Right cardiac atrium (tissue), 5 donors: ENCODE data around the gene SLC38A8. TPM values are rescaled to one million over a fixed set of nuclear protein-coding genes. Genes with fewer than 3 reads are reported as not detected.
A peak's percentile ranks its signal among the peaks of the same experiment; 100 is the strongest.

ENCODE experiments used
- ATAC-seq, 2 donors: fragments of 200-7000 bp; cut with Tn5 transposase; one replicate each; pipeline versions ENCODE4 v1.8.0 to v1.9.1; 2020; ENCODE audit warnings: moderate library complexity in 2 of 2, mild to moderate bottlenecking in 1 of 2
- DNase-seq, 3 donors: peaks; one replicate each; pipeline ENCODE4 v3.0.0-alpha.2; 2020
- H3K27ac ChIP-seq: one replicate; pipeline ENCODE4 v1.5.1; 2013; ENCODE audit warnings: mild to moderate bottlenecking, low read length, control low read depth, moderate library complexity
- H3K27me3 ChIP-seq: one replicate; pipeline ENCODE4 v1.6.1; 2013; ENCODE audit not compliant: control insufficient read depth, insufficient read depth
- H3K4me1 ChIP-seq: one replicate; pipeline ENCODE4 v1.6.1; 2013; ENCODE audit warnings: low read length; ENCODE audit not compliant: control insufficient read depth, insufficient read depth
- H3K4me3 ChIP-seq: one replicate; pipeline ENCODE4 v1.5.1; 2013; ENCODE audit warnings: low read length, control low read depth
- H3K9me3 ChIP-seq: one replicate; pipeline ENCODE4 v1.6.1; 2013; ENCODE audit warnings: low read length; ENCODE audit not compliant: control insufficient read depth
- WGBS: extraction: QIAGEN DNeasy Blood & Tissue Kit; methylation state at CpG from one replicate; pipeline ENCODE4 v1.1.7; 2013; 5-methylcytosine and 5-hydroxymethylcytosine counted together
- intact Hi-C, 4 donors: fragments of 100-400 bp; cut with DNase I; formaldehyde crosslinking; loops; one replicate each; pipeline versions ENCODE4 v1.11.0 to v1.14.0; 2022 to 2023
- polyA plus RNA-seq: library from polyadenylated mRNA; stranded (reverse); fragments of 200-250 nt; gene quantifications from one replicate; pipeline ENCODE4 v1.2.3, GENCODE V29; 2013
- total RNA-seq, 4 donors: library from RNA; stranded (reverse); fragmentation: NEBNext Ultra II Directional; extraction: Animal tissue kit (Norgen Biotek cat#: 25700); gene quantifications; one replicate each; pipeline ENCODE4 v1.2.1, GENCODE V29; 2021
- donor health status: healthy with polysubstance abuse.
- donor health status: DM: no; HTN: yes; CAD: no.
- donor health status: DM: no; HTN: no; CAD: no.
- donor health status: DM: no; HTN: yes; CAD: no; lungs with severe emphysema.
- donor health status: DM: yes; HTN: yes; CAD: no.

The SLC38A8 gene
- total and polyA plus RNA-seq, 5 donors = 0.21 to 0.29 TPM; not detected in 3

DNA sequence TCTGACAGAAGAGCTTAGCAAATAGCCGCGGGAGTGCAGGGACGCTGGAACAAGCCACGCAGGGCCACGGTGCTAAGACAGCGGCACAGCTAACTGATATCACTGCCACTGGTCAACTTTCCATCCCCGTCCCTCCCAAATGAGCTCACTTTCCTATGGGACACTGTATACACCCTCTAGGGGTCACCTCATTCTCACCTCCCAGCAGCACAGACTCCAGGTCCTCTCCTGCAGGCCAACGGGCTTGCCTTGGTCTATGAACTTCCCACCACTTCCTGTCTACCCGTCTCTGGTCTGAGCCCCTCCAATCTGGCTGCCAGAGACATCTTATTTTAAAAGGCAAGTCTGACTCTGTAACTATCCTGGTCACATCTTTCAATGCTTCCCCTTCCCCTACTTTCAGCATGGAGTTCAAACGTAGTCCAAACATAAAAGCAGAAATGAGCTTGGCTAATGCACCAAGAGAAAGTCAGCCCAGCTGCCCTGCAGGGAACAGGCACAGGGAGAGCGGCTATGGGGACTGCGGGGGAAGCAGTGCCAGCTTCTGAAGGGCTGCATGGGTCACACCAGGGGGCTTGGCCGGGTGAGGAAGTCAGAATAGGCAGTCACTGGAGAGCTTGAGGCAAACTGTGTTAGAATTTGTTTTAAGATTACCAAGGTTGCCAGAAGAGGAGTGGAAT, 26.3 kb upstream of the SLC38A8 start:
- Histone ChIP-seq H3K27ac (no peak overlapping the region), H3K9me3 (no peaks in the 10 kb centered on the region), H3K4me3 (no peak overlapping the region), H3K4me1 (no peaks in the 10 kb centered on the region), H3K27me3 (no peaks in the 10 kb centered on the region)
- peak in 1 of 2 donors; percentile 11 for ATAC-seq
- DNase-seq = no peak
- intact Hi-C loops = loop anchor here in 1 of 4 donors (5.0 to 10.0 kb wide), 2 partner anchors 102 to 244 kb away; partner anchors contain the start of gene NECAB2
- 82% methylated on average over 13 of the region's 13 CpGs for WGBS

DNA sequence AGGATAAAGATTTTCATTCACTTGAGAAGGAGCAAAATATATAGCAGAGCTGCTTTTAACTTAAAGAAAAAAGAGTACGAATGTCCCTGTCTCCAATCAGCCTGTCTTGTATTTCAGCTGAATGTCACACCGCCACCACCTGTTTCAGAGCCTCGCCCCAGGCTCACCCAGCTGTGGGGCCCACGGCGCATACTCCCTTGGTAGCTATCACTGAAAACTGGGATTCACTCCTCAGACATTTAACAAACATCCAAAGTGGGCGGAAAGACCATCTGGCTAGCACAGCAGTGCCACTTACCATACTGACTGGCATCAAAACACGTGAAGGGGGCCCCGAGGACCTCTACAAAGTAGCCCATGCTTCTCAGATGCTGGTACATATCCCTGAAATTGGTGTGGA, 25.4 kb upstream of the SLC38A8 start:
- 95% methylated on average over 8 of the region's 8 CpGs for WGBS
- H3K27ac ChIP-seq = no peak overlapping the region
- ATAC-seq = no peak
- H3K9me3 ChIP-seq = no peaks in the 10 kb centered on the region
- no peaks in the 10 kb centered on the region for H3K27me3 ChIP-seq
- no peaks in the 10 kb centered on the region for H3K4me1 ChIP-seq
- no peak for DNase-seq
- intact Hi-C loops = loop anchor here in 1 of 4 donors (5.0 to 10.0 kb wide), 2 partner anchors 101 to 243 kb away; partner anchors contain the start of gene NECAB2
- no peak overlapping the region for H3K4me3 ChIP-seq

DNA sequence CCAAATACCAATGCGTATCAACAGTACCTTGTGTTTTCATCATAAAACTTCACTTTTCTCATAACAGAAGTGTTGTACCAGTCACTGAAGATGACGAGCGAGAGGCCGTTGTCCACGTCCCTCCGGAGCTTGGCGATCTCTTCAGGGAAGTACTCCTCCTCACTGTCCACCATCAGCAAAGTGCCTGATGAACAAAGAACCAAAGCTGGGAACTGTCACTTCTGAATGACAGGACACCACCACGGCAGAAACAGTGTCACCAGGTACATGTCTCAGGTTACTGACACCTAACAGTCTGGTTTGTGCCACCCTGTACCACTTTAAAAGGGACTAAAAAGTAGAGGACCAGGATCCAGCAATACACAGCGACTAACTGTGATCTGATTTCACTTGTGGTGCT, 25.0 kb upstream of the SLC38A8 start:
- Histone ChIP-seq H3K27me3 (no peaks in the 10 kb centered on the region), H3K4me3 (no peak overlapping the region), H3K27ac (no peak overlapping the region), H3K4me1 (no peaks in the 10 kb centered on the region), H3K9me3 (no peaks in the 10 kb centered on the region)
- ATAC-seq (no peak), DNase-seq (no peak)
- intact Hi-C loops = loop anchor here in 1 of 4 donors (5.0 to 10.0 kb wide), 2 partner anchors 100 to 243 kb away; partner anchors contain the start of gene NECAB2
- WGBS = 90% methylated on average over 9 of the region's 9 CpGs

DNA sequence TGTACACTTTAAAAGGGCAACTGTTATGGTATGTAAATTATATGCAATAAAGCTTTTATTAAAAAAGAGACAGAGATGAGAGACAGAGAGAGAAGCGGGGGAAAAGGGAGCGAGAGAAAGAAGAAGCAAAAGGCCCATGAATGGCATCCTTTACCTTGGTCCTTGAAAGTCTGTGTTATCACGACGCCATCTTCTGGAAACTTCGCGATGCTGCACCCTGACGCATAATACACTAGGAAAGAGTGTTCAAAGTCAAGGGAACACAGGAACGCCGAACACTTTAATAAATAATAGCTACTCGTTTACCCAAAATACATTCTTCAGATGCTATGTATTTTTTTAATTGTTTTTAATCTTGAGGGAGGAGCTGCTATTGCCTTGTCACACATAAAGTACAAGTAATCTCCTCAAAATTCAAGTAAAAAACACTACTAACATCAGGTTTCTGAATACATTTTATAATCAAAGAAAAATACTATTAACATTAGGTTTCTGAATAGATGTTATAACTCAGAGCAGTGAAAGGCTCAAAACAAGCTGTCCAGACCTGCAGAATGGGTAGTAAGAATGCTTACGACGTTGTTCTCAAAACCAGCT, 23.0 kb upstream of the SLC38A8 start:
- no peaks in the 10 kb centered on the region for H3K27me3 ChIP-seq
- intact Hi-C loops = loop anchor here in 1 of 4 donors (5.0 to 10.0 kb wide), 2 partner anchors 98 to 241 kb away; partner anchors contain the start of gene NECAB2
- WGBS = 43% methylated on average over 12 of the region's 12 CpGs
- no peak overlapping the region for H3K27ac ChIP-seq
- H3K4me3 ChIP-seq = no peak overlapping the region
- no peaks in the 10 kb centered on the region for H3K4me1 ChIP-seq
- H3K9me3 ChIP-seq = no peaks in the 10 kb centered on the region
- ATAC-seq = no peak
- DNase-seq = peak in 1 of 3 donors; percentile 81

DNA sequence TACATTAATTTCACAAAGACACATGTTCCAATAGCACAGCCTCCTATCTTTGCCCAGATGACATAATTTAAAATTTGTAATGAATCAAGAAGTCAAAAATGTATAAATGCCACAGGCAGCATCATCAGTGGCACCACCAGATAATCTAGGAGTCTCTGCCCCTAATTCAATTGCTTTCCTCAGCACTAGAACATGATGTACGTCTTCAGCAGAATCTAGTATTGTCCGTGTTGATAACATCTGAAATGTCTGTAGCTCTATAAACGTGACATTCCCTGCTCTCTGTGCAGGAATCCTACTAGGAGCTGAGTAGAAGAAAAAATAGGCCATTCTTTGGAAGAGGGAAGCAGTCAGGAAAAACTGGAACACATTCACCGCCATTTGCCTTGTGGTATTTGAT, 21.4 kb upstream of the SLC38A8 start:
- DNase-seq (no peak), ATAC-seq (no peak)
- Histone ChIP-seq H3K4me1 (no peaks in the 10 kb centered on the region), H3K27ac (no peak overlapping the region), H3K4me3 (no peak overlapping the region), H3K27me3 (no peaks in the 10 kb centered on the region), H3K9me3 (no peaks in the 10 kb centered on the region)
- WGBS = 75% methylated on average over 4 of the region's 4 CpGs
- intact Hi-C loops = loop anchor here in 3 of 4 donors (5.0 to 10.0 kb wide), 4 partner anchors 97 to 239 kb away; partner anchors contain the start of gene NECAB2 (in 2 of the 3)

DNA sequence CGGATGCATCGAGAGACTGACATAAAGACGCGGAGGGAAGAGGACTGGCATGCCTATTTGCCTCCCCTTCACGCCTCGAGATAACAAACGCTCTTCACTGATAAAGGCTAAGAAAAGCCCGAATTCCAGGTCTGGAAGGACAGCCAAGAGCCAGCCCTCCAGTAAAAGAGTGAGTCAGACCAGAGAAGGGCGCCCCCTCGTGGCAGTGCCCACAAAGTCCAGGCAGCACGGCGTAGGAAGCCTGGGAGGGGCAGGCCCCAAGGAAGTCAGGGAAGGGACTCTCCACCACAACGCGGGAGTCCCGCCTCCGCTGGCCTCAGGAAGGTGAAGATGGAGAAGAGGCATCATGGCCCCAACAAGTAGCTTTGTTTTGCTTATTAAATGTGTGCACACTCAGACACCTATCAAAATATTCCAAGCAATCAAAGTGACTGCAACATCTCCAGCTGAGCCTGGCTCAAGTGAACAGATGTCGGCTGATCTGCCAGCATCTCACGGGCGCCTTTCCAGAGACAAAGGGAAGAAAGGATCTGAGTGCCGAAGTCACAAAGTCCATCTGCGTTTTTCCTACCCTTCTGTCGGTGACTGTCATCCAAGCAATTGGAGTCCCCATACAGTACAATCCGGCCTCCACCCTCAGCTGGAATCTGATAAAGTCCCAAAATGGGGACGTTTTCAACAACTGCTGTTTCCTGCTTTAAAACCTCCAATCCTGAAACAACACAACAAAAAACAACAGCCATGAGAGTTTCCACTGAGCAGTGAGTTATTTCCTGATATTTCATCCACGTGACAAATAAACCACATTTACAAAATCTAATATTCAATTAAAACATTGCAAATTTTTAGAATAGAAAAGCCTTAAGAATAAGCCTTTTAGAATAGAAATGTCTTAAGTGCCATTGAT, 20.4 kb upstream of the SLC38A8 start:
- Histone ChIP-seq H3K4me3 (no peak overlapping the region), H3K9me3 (no peaks in the 10 kb centered on the region), H3K27me3 (no peaks in the 10 kb centered on the region), H3K4me1 (peaks cover 2% of the 10 kb centered on the region), H3K27ac (peak overlapping the region; percentile 28)
- intact Hi-C loops = loop anchor here in 3 of 4 donors (5.0 to 10.0 kb wide), 4 partner anchors 96 to 238 kb away; partner anchors contain the start of gene NECAB2 (in 2 of the 3)
- 36% methylated on average over 25 of the region's 25 CpGs for WGBS
- ATAC-seq (peak; percentile 91 to 93), DNase-seq (peak; percentile 85 to 92 (median 92))

DNA sequence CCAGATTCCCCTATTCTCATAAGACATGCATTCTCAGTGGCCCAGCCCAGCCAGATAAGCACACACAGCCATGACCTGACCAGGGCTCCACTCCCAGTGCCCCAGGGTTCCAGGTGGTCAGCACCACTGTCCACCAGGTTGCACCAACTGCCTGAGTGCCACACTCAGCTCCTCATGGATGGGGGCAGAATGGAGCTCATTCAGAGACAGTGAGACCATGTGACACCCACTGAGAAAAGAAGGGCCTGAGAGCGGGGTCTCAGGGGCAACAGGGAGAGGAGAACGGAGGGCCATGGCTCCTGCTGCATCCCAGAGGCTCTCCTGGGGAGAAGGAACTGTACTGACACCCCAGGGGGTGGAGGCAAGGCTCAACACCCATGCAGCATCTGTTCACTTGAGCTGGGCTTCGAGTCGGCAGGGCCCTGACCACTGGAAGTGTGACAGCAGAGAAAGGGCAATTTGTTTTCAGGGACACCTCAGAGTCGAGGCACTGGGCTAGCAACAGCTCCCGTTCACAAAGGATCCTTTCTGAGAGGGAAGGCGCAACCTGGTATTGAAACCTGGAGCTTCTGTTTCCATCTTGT, 18.7 kb upstream of the SLC38A8 start:
- Histone ChIP-seq H3K27ac (no peak overlapping the region), H3K4me1 (peaks cover 6% of the 10 kb centered on the region), H3K27me3 (no peaks in the 10 kb centered on the region), H3K4me3 (no peak overlapping the region), H3K9me3 (no peaks in the 10 kb centered on the region)
- intact Hi-C loops = loop anchor here in 3 of 4 donors (5.0 to 10.0 kb wide), 4 partner anchors 94 to 237 kb away; partner anchors contain the start of gene NECAB2 (in 2 of the 3)
- WGBS = 85% methylated on average over 7 of the region's 7 CpGs
- ATAC-seq (no peak), DNase-seq (no peak)

DNA sequence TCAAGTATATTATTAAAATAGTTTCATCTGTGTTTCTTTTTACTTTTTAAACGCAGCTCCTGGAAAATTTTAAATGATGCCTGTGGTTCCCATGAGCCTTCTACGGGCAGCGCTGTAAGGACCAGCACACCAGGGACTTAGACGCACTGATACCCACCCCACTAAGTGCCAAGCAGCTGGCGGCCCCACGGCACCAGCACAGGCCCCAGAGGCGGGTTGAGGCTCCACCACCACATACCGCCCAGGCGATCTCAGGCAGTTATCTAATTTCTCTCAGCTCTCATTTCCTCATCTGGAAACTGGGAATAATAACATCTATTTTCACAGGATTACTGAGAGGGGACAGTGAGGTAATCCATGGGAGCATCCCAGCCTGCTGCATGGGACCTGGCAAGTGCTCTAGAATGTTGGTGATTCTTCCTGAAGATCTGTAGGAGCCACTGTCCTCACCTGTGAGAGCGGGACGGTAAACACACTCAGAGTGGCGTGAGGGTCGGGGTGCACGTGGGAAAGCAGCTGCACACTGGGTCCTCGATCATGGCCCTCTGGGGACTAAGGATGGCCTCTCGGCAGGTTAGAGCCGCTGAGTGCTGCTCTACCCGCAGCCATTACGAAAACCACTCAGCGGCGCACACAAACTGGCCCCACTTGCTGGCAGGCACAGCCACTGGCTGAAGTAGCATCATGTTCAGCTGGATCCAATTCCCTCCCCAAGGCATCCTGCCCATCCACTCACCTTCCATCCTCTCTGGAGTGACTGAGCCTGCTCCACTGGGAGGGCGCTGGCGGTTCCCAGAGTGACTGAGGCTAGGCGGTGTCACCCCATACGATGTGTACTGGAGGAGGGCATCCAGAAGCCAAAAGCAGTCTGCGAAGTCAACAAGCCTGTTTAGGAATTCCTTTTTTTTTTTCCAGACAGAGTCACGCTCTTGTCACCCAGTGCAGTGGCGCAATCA, 17.6 kb upstream of the SLC38A8 start:
- ATAC-seq (no peak), DNase-seq (no peak)
- intact Hi-C loops = loop anchor here in 3 of 4 donors (5.0 to 10.0 kb wide), 4 partner anchors 93 to 235 kb away; partner anchors contain the start of gene NECAB2 (in 2 of the 3)
- H3K27me3 ChIP-seq = no peaks in the 10 kb centered on the region
- 93% methylated on average over 28 of the region's 28 CpGs for WGBS
- H3K4me1 ChIP-seq = peaks cover 9% of the 10 kb centered on the region
- no peaks in the 10 kb centered on the region for H3K9me3 ChIP-seq
- no peak overlapping the region for H3K4me3 ChIP-seq
- no peak overlapping the region for H3K27ac ChIP-seq

DNA sequence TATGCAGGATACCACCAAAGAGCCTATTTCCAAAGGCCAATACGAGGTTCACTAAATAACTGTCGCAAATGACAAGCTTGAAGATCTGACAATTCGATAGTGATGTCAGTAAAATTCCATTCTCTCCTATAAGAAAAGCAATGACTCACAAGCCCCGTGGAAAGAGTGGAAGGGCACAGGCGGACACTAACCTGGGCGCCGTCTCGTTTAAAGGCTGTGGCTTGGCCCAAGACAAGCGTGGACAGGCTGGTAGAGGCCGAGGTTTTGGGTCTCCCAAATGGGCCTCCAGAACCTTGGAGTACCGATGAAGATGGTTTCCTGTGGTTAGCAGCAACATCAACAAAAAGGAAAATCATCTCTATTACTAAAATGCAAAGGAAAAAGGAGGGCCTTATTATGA, 16.5 kb upstream of the SLC38A8 start:
- WGBS = 72% methylated on average over 11 of the region's 11 CpGs
- no peak for ATAC-seq
- peak overlapping the region; percentile 65 for H3K27ac ChIP-seq
- H3K4me1 ChIP-seq = peaks cover 9% of the 10 kb centered on the region
- H3K9me3 ChIP-seq = no peaks in the 10 kb centered on the region
- H3K4me3 ChIP-seq = no peak overlapping the region
- no peak for DNase-seq
- no peaks in the 10 kb centered on the region for H3K27me3 ChIP-seq
- intact Hi-C loops = no loop called here
